Stimulated activated CD4-positive, alpha-beta T cell treated with anti-CD3 and anti-CD28 coated beads, Interleukin-1b, Interleukin-23, amount 100 ng/mL, for 1 hour (primary cell): ENCODE measurements around the gene MAST3.
A peak's percentile ranks its signal among the peaks of the same experiment; 100 is the strongest.

Experiments used
- DNase-seq, 2 donors: peaks; one replicate each; pipeline ENCODE4 v3.0.0-alpha.2; 2020; ENCODE audit warnings: low read depth in 2 of 2

Gene MAST3

GRCh38 chr19:18185538-18185937 is 88.0 kb downstream of the MAST3 start:
- DNase-seq: no peak

GRCh38 chr19:18190278-18190677 is 92.7 kb downstream of the MAST3 start:
- no peak for DNase-seq

- no peak for DNase-seq
Observed at GRCh38 chr19:18191640-18192062, 94.1 kb downstream of the MAST3 start.

GRCh38 chr19:18192673-18193387 is 95.3 kb downstream of the MAST3 start, which contains the start of gene MPV17L2:
Gene MPV17L2 (plus strand): TSS chr19:18193218. CDS start chr19:18193282, 64 bp downstream.
- peak; percentile 92 to 96 for DNase-seq

- no peak for DNase-seq
Observed at GRCh38 chr19:18193388-18194180, 96.0 kb downstream of the MAST3 start.

GRCh38 chr19:18194181-18194530 is 96.6 kb downstream of the MAST3 start:
- DNase-seq: no peak

GRCh38 chr19:18194554-18195238 is 97.1 kb downstream of the MAST3 start:
- no peak for DNase-seq

GRCh38 chr19:18196511-18196845 is 98.9 kb downstream of the MAST3 start:
- DNase-seq: no peak

GRCh38 chr19:18197306-18197705 is 99.7 kb downstream of the MAST3 start:
- no peak for DNase-seq

GRCh38 chr19:18197941-18198340 is 100.4 kb downstream of the MAST3 start:
- no peak for DNase-seq

- no peak for DNase-seq
Observed at GRCh38 chr19:18198374-18198773, 100.8 kb downstream of the MAST3 start.
